HG02852 (cell line): ENCODE measurements around the gene PITPNM3.

ENCODE experiments used
- ATAC-seq: cut with Tn5 transposase; IDR thresholded peaks from one replicate; pipeline ENCODE4 v1.9.1; 2021; ENCODE audit warnings: mild to moderate bottlenecking, moderate library complexity; ENCODE audit not compliant: unreplicated experiment

Gene PITPNM3

DNA sequence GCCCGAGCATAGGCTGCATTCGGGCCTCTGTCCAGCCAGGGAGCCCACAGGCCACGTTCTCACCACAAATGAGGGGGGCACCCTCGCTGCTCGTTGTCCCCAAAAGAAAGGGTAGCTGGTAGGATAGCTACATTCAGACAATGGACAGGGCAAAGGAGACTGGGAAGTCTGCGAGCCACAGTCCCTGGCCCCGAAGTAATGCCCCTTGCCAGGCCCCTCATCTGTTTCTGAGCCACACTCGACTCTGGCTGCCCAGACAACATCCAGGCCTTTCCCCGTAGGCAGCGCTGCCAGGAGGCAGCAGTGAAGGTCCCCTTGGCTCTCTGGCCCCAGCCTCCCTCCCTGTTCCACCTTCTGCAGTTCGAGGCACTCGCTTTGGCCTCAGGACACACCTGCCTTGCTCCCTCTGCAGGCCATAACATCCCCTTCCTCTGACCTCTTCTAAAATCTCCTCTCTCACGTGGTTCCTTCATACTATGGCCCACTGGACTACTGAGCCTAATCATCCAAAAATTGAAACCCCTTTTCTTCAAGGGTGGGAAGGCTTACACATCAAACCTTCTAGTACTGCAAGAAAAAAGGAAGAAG lies 133.6 kb downstream of the PITPNM3 start:
- ATAC-seq = no peak

GRCh38 chr17:6421700-6422604 lies 134.4 kb downstream of the PITPNM3 start:
- no peak for ATAC-seq

DNA sequence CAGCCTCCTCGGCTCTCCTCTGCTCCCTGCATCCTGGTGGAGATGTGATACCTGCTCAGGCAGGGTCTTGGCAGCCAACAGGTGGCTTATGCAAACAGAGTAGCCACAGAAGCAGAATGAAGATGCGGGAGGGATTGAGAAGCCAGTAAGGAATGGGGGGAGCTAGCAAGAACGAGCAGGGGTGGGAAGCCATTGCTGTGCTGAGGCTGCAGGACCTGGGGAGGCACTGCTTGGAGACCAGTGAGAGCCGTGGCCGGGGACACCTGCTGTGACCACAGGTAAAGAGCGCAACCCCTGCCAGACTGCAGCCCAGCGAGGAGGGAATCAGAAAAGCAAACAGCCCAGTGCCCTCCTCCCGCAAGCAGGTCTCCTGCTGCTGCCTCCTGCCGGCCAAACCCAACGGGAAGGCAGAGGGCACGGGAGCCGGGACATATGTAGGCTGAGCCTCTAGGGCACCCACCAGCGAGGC lies 136.1 kb downstream of the PITPNM3 start:
- no peak for ATAC-seq

GRCh38 chr17:6415616-6416015 lies 140.7 kb downstream of the PITPNM3 start:
- ATAC-seq = no peak

- ATAC-seq = no peak
Observed at GRCh38 chr17:6413065-6413464, 143.3 kb downstream of the PITPNM3 start.

DNA sequence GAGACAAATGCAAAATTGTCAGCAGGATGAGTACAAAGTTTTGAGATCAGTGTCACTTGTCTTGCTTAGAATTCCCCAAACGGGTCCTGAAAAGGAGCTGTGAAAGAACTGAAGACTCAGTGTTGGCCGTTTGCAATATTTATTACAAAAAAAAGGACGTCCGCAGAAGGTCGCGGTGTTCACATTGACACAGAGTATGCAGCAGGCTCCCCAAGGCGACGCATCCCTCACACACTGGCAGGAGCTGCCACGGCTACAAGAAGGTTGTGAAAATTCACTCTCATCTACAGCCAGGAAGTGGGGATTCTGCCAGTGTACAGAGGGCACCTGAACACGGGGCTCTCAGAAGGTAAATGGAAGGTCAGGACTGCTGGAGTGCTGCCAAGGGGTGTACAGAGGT lies 147.6 kb downstream of the PITPNM3 start:
- no peak for ATAC-seq

DNA sequence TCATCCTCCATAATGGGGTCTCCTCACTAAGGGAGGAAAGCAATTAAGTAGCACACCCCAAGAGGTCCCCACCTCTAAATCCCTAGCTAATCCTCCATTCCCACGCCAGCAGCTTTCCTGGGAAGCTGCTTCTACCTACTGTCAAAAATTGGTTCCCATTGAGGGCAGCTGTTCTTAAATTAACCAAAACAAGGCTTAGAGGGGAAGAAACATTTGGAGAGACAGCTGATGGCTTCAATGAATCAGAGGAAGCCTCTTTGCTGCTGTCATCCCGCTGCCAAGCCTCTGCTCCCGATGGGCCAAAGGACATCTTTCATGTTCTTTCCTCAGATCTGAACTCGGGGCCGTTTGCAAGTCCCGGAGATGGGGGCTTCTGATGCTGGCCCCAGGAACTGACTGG lies 148.1 kb downstream of the PITPNM3 start:
- no peak for ATAC-seq

DNA sequence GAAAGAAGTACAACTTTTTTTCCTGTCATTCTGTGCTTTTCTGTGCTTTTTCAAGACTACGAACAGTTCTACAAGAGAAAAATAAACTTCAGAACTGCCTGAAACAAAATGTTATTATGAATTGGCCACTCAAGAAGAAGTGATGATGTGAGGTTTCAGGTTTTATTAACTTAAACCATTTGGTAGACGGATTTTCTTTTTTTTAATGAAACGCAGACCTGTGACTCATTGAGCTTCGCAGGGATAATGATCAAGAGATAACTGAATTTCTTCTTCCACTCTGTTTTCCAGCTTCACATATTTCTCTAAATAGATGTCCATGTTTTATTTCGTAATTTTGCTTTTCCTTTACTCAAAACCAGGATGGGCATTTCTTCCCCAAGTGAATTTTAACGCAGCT lies 154.1 kb downstream of the PITPNM3 start:
- no peak for ATAC-seq
